Transverse colon (tissue), 4 donors: ENCODE data around the gene RSPO3. TPM values are rescaled to one million over a fixed set of nuclear protein-coding genes. Genes with fewer than 3 reads are reported as not detected.

Experiments
- DNase-seq: peaks from one replicate; pipeline ENCODE4 v3.0.0-alpha.2; 2019
- H3K27ac ChIP-seq, 4 donors: fragments of 200-600 bp; sonication (generic); 2 replicates each; pipeline ENCODE4 v1.5.1; 2016 to 2018; ENCODE audit warnings: inconsistent platforms in 4 of 4
- H3K27me3 ChIP-seq: fragments of 200-600 bp; sonication (generic); 2 replicates; pipeline ENCODE4 v1.5.1; 2017; ENCODE audit warnings: inconsistent platforms
- H3K36me3 ChIP-seq, 4 donors: fragments of 200-600 bp; sonication (generic); 2 replicates each; pipeline ENCODE4 v1.5.1; 2017 to 2019; ENCODE audit warnings: inconsistent platforms in 4 of 4
- H3K4me1 ChIP-seq, 4 donors: fragments of 200-600 bp; sonication (generic); 2 replicates each; pipeline ENCODE4 v1.5.1; 2017 to 2020; ENCODE audit warnings: inconsistent platforms in 4 of 4
- H3K4me3 ChIP-seq, 4 donors: fragments of 200-600 bp; sonication (generic); 1 replicate in 1 of 4; 2 replicates in 3 of 4; pipeline versions ENCODE4 v1.5.1 to v1.6.1; 2017 to 2019; ENCODE audit warnings: inconsistent platforms in 4 of 4
- H3K9me3 ChIP-seq, 2 donors: fragments of 200-600 bp; sonication (generic); 2 replicates each; pipeline ENCODE4 v1.5.1; 2017 to 2019; ENCODE audit warnings: inconsistent platforms in 2 of 2
- EP300 ChIP-seq: sonication (generic); formaldehyde crosslinking; IDR thresholded peaks from one replicate; pipeline ENCODE4 v1.6.1; 2017; ENCODE audit warnings: antibody characterized with exemption, low read depth
- POLR2A ChIP-seq: fragments of 450-650 bp; IDR thresholded peaks from one replicate; pipeline ENCODE4 v1.6.1; 2016; ENCODE audit warnings: antibody characterized with exemption, mild to moderate bottlenecking, moderate library complexity
- POLR2AphosphoS5 ChIP-seq, 3 donors: sonication (generic); formaldehyde crosslinking; IDR thresholded peaks; one replicate each; pipeline ENCODE4 v1.6.1; 2016; ENCODE audit warnings: antibody characterized with exemption in 3 of 3
- WGBS, 2 donors: methylation state at CpG; one replicate each; pipeline ENCODE4 v1.1.5; 2018; ENCODE audit warnings: low coverage in 1 of 2; 5-methylcytosine and 5-hydroxymethylcytosine counted together
- in situ Hi-C, 4 donors: fragments of 200-750 bp; cut with MboI; loops; one replicate each; pipeline versions ENCODE4 v1.15.0 to v1.15.1; 2017; ENCODE audit warnings: low sequenced_read_pairs in 3 of 4, low pct_ligation_motif_present in 1 of 4, low pct_unique_long_range_greater_than_20kb in 1 of 4
- intact Hi-C: fragments of 100-400 bp; cut with DNase I; formaldehyde crosslinking; loops from one replicate; pipeline ENCODE4 v1.15.1; 2023; ENCODE audit warnings: low total_unique reads
- total RNA-seq, 4 donors: library from RNA; depleted of rRNA; stranded (reverse); fragments of >200 nt; gene quantifications; one replicate each; pipeline ENCODE4 v1.1.0, GENCODE V29; 2016
- TF ChIP-seq, protein P1 (sequence below), 5 experiments: fragments of 200-600 bp in 3 of 5; fragments of 450-650 bp in 2 of 5; sonication (generic) in 3 of 5; IDR thresholded peaks; 1 replicate in 2 of 5; 2 replicates in 3 of 5; pipeline ENCODE4 v1.5.1; 2016 to 2017; ENCODE audit warnings: antibody characterized with exemption in 5 of 5, inconsistent platforms in 3 of 5, mild to moderate bottlenecking in 2 of 5, moderate library complexity in 1 of 5

The RSPO3 gene
- total RNA-seq, 4 donors from 2014 or later, result 0.80 to 5.2 (median 2.7) TPM

DNA sequence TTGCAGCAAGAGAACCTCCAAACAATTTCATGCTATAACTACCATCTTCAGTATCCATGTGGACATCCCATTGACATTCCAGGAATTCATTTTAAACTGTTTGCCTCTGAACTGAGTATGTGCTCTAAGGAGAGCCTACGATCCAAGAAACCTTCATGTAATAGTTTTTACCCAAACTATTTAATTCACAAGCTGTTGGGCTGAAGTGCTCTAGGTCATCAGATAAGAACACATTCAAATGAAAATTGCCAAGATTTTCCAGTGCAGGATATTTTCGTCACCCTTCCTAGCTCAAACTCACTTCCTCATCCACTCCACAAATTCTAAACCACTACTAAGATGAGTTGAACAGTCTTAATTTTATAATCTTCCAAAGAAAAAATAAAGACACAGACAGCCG is 12.8 kb downstream of the RSPO3 start:
- WGBS, 2 donors, result 53 to 59% methylated on average over 2 to 3 of the region's 3 CpGs
- intact Hi-C loops (no loop called here), in situ Hi-C loops (no loop called here)
- H3K27ac ChIP-seq, result no peak overlapping the region
- TF ChIP-seq EP300 (no peak), POLR2A (no peak), POLR2AphosphoS5 (IDR thresholded peaks at IDR 0.05) (no peak)
- no peak overlapping the region for H3K4me3 ChIP-seq
- no peaks in the 10 kb centered on the region for H3K9me3 ChIP-seq
- no peaks in the 10 kb centered on the region for H3K27me3 ChIP-seq
- no peaks in the 10 kb centered on the region for H3K4me1 ChIP-seq
- H3K36me3 ChIP-seq, result no peaks in the 10 kb centered on the region
- no peak for DNase-seq

DNA sequence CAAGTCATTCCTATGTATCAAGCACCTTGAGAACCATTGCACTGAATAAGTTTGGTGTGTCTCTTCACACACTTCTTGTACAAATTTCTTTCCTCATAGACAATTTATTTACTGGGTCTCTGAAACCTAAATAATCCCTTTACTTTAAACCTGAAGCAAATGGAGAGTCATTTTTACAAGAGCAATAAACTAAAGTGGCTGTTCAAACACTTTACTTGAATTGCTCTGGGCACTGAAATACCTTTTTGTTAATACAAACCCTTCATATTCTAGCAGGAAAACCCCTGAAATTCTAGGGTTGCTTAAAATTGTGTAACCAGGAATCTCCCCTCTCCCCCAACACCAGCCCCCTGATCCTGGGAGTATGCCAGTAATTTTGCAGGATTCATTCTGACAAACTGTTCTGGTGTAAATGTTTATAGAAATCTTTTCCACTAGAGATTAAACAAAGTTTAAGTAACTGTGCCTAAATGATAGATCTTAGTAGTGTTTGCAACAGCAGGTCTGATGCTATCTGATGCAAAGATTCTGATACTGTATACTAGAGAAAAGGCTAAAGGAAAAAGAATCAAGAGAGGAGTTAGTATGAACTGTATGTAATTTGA is 13.4 kb downstream of the RSPO3 start:
- no peaks in the 10 kb centered on the region for H3K4me1 ChIP-seq
- TF ChIP-seq EP300 (no peak), POLR2AphosphoS5 (IDR thresholded peaks at IDR 0.05) (no peak), POLR2A (no peak)
- TF ChIP-seq, protein P1, sequence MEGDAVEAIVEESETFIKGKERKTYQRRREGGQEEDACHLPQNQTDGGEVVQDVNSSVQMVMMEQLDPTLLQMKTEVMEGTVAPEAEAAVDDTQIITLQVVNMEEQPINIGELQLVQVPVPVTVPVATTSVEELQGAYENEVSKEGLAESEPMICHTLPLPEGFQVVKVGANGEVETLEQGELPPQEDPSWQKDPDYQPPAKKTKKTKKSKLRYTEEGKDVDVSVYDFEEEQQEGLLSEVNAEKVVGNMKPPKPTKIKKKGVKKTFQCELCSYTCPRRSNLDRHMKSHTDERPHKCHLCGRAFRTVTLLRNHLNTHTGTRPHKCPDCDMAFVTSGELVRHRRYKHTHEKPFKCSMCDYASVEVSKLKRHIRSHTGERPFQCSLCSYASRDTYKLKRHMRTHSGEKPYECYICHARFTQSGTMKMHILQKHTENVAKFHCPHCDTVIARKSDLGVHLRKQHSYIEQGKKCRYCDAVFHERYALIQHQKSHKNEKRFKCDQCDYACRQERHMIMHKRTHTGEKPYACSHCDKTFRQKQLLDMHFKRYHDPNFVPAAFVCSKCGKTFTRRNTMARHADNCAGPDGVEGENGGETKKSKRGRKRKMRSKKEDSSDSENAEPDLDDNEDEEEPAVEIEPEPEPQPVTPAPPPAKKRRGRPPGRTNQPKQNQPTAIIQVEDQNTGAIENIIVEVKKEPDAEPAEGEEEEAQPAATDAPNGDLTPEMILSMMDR (IDR thresholded peaks at IDR 0.05), result no peak
- H3K36me3 ChIP-seq, result no peaks in the 10 kb centered on the region
- H3K4me3 ChIP-seq, result no peak overlapping the region
- no peak for DNase-seq
- H3K27ac ChIP-seq, result no peak overlapping the region
- in situ Hi-C loops (no loop called here), intact Hi-C loops (no loop called here)
- no peaks in the 10 kb centered on the region for H3K27me3 ChIP-seq
- no peaks in the 10 kb centered on the region for H3K9me3 ChIP-seq

DNA sequence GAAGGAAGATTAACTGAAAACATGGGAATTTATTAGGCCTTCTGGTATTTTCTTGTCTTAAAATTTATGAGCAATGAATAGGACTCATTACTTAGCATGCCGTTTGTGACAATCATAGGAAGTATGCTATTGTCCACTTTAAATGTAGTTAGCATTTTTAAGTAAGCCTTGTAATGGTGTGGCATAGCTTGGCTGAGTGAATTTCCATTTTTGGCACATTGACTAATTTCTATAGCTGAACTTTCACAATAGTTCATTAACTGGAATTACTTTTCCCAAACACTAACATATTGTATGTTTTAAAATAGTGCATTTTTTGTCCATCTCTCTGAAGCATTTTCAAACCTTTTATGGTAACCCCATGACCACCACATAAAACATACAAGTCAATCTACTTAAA is 15.7 kb downstream of the RSPO3 start:
- no peak for DNase-seq
- intact Hi-C loops, result no loop called here
- Histone ChIP-seq H3K4me3 (no peak overlapping the region), H3K9me3 (no peaks in the 10 kb centered on the region), H3K27ac (no peak overlapping the region), H3K27me3 (no peaks in the 10 kb centered on the region), H3K36me3 (no peaks in the 10 kb centered on the region), H3K4me1 (no peaks in the 10 kb centered on the region)
- TF ChIP-seq POLR2A (no peak), POLR2AphosphoS5 (IDR thresholded peaks at IDR 0.05) (no peak), EP300 (no peak)
- TF ChIP-seq, protein P1 (IDR thresholded peaks at IDR 0.05), result no peak
- 65 to 70% methylated on average over 1 of the region's 1 CpG for WGBS, 2 donors
- in situ Hi-C loops, result no loop called here

DNA sequence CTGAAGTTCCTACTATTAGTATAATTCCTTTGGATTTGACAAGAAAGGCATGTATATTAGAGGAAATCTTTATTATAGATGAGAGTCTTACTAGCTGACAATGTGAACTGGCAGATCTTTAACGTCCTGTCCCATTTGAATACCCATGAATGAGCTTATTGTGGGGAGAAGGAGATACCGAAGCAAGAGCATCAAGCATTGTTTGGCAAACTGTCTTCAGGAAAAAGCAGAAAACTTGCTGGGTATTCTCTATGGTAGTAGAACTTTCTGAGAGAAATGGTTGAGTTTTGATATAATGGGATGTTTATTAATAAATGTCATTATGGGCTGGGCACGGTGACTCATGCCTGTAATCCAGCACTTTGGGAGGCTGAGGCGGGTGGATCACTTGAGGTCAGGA is 18.3 kb downstream of the RSPO3 start:
- 54 to 64% methylated on average over 4 of the region's 4 CpGs for WGBS, 2 donors
- TF ChIP-seq POLR2A (no peak), EP300 (no peak), POLR2AphosphoS5 (IDR thresholded peaks at IDR 0.05) (no peak)
- TF ChIP-seq, protein P1 (IDR thresholded peaks at IDR 0.05), result no peak
- H3K9me3 ChIP-seq, result no peaks in the 10 kb centered on the region
- H3K27ac ChIP-seq, result no peak overlapping the region
- intact Hi-C loops, result no loop called here
- H3K27me3 ChIP-seq, result no peaks in the 10 kb centered on the region
- no peak for DNase-seq
- no peak overlapping the region for H3K4me3 ChIP-seq
- in situ Hi-C loops, result no loop called here
- H3K4me1 ChIP-seq, result no peaks in the 10 kb centered on the region
- H3K36me3 ChIP-seq, result no peaks in the 10 kb centered on the region

DNA sequence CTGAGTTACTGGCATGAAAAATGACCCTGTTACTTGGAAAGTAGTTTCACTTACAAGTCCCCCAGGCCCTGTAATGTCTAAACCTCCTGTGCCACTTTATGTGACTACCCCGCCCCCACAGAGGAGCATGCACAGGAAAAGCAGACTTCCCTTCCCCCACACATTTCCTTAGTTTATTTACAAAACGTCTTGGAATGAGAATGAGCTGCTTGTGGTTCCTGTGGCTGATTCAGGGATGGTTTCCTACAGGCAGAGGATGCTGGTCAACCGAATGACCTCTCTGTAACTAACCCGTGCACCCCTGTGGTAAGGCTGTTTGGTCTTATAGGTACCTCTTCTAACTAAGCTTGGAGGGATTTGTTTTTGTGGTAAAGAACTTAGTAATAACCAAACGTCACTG is 28.5 kb downstream of the RSPO3 start:
- in situ Hi-C loops, result no loop called here
- 0 to 23% methylated on average over 1 to 5 of the region's 5 CpGs for WGBS, 2 donors
- intact Hi-C loops, result no loop called here

More for the DNA sequence above, 28.5 kb downstream of the RSPO3 start:
- Histone ChIP-seq H3K27me3 (no peaks in the 10 kb centered on the region), H3K36me3 (no peaks in the 10 kb centered on the region), H3K4me1 (no peaks in the 10 kb centered on the region), H3K9me3 (no peaks in the 10 kb centered on the region), H3K27ac (no peak overlapping the region), H3K4me3 (no peak overlapping the region)
- DNase-seq, result no peak
- TF ChIP-seq, protein P1 (IDR thresholded peaks at IDR 0.05), result no peak
- TF ChIP-seq POLR2AphosphoS5 (IDR thresholded peaks at IDR 0.05) (no peak), EP300 (no peak), POLR2A (no peak)
